ENCODE data around the gene TNPO2. TPM values are rescaled to one million over a fixed set of nuclear protein-coding genes. Genes with fewer than 3 reads are reported as not detected.
A peak's percentile ranks its signal among the peaks of the same experiment; 100 is the strongest.

TNPO2 gene
- total and polyA plus RNA-seq, 8 donors: 15.7 to 37.2 (median 25.2) TPM

DNA sequence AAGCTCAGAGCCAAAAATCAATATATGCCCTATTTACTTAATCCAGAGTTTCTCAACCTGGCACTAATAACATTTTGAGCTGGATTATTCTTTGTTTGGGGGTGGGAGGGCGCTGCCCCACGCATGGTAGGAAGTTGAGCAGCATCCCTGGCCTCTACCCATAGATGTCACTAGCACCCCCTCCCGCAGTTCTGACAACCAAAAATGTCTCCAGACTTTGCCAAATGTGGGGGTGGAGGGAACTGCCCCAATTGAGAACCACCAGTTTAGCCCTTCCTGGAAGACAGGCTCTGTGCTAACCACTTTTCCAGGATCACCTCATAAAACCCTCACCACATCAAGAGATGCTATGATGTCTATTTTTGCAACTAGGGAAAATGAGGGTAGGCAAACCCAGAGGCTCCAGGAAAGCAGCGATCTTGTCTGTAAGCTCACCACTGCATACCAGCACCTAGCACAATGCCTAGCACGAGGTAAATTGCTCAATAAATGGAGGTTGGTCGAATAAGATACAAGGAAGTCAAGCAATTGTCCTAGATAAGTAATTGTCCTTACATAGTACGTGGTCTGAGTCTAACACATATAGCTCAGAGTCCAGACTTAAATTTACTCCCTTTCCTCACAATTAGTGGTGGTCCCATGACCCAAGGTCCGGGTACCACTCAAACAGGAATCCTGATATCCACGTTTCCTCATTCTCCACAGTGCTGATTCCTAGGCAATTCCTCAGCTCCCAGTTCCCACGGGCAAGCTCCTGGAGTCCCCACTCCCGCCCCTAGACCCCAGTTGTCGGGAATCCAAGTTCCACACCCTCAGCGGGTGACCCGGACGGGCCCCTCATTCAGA lies 9.9 kb upstream of the TNPO2 start:
- 0 to 2% methylated on average over 15 of the region's 15 CpGs for WGBS, 2 donors
- no peak for ATAC-seq
- FAIRE-seq: no peak
- Histone ChIP-seq H3K4me1 (peaks cover 17 to 29% (median 21%) of the 10 kb centered on the region in 3 donors), H3K36me3 (peaks cover 0 to 20% (median 15%) of the 10 kb centered on the region in 3 donors), H3K4me3 (peak overlapping the region; percentile 74 to 99 (median 88)), H3K27ac (peak overlapping the region; percentile 84 to 91 (median 86)), H3K27me3 (no peaks in the 10 kb centered on the region), H3K9me3 (no peaks in the 10 kb centered on the region)
- DNase-seq: no peak
- intact Hi-C loops (cut with DNase I): no loop called here
- TF ChIP-seq, protein P1, sequence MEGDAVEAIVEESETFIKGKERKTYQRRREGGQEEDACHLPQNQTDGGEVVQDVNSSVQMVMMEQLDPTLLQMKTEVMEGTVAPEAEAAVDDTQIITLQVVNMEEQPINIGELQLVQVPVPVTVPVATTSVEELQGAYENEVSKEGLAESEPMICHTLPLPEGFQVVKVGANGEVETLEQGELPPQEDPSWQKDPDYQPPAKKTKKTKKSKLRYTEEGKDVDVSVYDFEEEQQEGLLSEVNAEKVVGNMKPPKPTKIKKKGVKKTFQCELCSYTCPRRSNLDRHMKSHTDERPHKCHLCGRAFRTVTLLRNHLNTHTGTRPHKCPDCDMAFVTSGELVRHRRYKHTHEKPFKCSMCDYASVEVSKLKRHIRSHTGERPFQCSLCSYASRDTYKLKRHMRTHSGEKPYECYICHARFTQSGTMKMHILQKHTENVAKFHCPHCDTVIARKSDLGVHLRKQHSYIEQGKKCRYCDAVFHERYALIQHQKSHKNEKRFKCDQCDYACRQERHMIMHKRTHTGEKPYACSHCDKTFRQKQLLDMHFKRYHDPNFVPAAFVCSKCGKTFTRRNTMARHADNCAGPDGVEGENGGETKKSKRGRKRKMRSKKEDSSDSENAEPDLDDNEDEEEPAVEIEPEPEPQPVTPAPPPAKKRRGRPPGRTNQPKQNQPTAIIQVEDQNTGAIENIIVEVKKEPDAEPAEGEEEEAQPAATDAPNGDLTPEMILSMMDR (IDR thresholded peaks at IDR 0.05): no peak

DNA sequence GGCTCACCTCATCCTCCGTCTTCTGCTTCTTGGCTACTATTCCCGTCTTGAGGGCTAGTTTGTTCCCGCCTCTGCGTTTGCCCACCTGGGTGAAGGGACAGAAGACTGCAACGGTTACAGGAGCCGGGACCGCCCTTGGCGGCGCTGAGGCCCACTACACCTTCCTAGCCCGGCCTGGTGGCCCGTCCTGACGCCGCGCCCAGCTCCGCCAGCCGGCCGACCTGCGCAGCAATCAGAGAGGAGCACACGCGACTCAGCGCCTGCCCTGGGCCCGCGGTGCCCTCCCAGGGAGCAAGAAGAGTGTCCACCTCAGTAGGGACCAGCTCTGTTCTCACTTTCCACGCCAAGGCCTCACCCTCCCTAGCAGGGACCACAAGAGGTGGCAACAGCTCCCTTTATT lies 7.6 kb upstream of the TNPO2 start:
- H3K27me3 ChIP-seq: no peaks in the 10 kb centered on the region
- ATAC-seq: no peak
- FAIRE-seq: no peak
- no peak overlapping the region for H3K4me3 ChIP-seq
- no peak overlapping the region for H3K27ac ChIP-seq
- no peaks in the 10 kb centered on the region for H3K9me3 ChIP-seq
- H3K36me3 ChIP-seq: peaks cover 0 to 20% (median 15%) of the 10 kb centered on the region in 3 donors
- TF ChIP-seq, protein P1 (IDR thresholded peaks at IDR 0.05): no peak
- 93 to 94% methylated on average over 20 to 24 of the region's 24 CpGs for WGBS, 2 donors
- H3K4me1 ChIP-seq: peaks cover 12 to 17% (median 14%) of the 10 kb centered on the region in 3 donors
- no peak for DNase-seq
- intact Hi-C loops (cut with DNase I): no loop called here

DNA sequence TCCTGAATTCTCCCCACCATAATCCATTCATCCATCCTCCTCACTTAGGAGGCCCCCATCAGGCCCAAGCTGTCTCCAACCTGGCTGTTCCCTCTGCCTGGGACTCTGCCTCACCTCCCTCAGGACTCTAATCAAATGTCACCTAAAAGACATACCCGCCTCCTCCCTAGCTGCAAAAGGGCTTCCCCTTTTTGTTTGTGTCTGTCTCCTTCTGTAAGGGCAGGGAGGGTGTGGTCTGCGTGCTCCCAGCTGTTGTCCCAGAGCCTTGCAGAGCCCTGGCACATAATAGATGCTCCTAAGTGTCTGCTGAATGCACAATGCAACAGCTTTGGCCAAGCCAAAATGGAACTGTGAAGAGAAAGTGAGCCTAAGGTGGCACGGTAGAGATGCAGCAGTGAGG lies 6.3 kb upstream of the TNPO2 start:
- Histone ChIP-seq H3K4me1 (peaks cover 12 to 15% (median 14%) of the 10 kb centered on the region in 3 donors), H3K4me3 (no peak overlapping the region), H3K36me3 (peaks cover 0 to 20% (median 15%) of the 10 kb centered on the region in 3 donors), H3K9me3 (no peaks in the 10 kb centered on the region), H3K27me3 (no peaks in the 10 kb centered on the region), H3K27ac (no peak overlapping the region)
- intact Hi-C loops (cut with DNase I): no loop called here
- FAIRE-seq: no peak
- TF ChIP-seq, protein P1 (IDR thresholded peaks at IDR 0.05): no peak
- DNase-seq: no peak
- ATAC-seq: no peak
- 90% methylated on average over 3 of the region's 3 CpGs for WGBS, 2 donors

DNA sequence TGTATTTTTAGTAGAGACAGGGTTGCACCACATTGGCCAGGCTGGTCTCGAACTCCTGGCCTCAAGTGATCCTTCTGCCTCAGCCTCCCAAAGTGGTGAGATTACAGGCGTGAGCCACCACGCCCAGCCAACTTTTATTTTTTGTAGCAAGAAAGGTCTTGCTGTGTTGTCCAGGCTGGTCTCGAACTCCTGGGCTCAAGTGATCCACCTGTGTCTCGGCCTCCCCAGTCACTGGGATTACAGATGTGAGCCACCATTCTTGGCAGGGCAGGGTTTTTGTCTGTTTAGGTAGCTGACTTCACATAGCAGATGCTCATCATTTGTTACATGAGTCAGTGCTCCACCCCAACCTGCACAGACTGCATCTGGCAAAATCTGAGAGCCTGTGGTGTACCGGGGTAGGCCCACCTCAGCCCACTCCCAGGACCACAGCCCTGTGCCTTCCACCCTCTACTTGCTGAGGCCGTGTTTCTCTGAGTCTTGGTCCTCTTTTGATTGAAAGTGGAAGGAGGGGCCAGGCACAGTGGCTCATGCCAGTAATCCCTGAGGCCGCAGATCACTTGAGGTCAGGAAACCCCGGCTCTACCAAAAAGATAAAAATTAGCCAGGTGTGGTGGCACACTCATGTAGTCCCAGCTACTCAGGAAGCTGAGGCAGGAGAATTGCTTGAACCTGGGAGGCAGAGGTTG lies 4.2 kb upstream of the TNPO2 start:
- WGBS, 2 donors: 92 to 94% methylated on average over 9 of the region's 9 CpGs
- DNase-seq: no peak
- Histone ChIP-seq H3K27me3 (no peaks in the 10 kb centered on the region), H3K36me3 (peaks cover 0 to 20% (median 15%) of the 10 kb centered on the region in 3 donors), H3K4me1 (peaks cover 8 to 19% (median 9%) of the 10 kb centered on the region in 3 donors), H3K27ac (no peak overlapping the region), H3K4me3 (no peak overlapping the region), H3K9me3 (no peaks in the 10 kb centered on the region)
- TF ChIP-seq, protein P1 (IDR thresholded peaks at IDR 0.05): no peak
- intact Hi-C loops (cut with DNase I): no loop called here
- FAIRE-seq: no peak
- ATAC-seq: no peak
